Measurements from ENCODE around the gene KCNH5.

KCNH5 gene

DNA sequence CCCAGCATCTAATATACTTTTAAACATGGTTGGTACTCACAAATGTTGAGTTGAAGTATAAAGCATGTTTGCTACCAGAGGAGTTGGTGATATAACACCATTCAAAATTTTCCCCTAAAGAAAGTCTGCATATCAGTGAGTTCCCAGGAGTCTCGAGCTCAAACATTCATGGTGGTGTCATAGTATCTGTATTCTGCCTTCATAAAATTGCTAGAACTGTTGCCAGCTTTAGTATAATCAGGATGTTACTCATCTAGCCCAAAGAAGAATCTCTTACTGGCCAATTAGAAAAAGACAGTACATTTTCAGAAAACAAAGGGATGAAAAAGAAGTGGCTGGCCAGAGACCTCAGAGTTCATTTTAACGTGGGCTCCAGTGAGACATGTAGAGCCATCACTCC is 374.7 kb downstream of the KCNH5 start:
- DNase-seq (ENCODE audit: low read depth, low spot score): peak; percentile 14
- H3K4me3 ChIP-seq (ENCODE audit: low read depth, low read length): no peak overlapping the region
- no peak for TF ChIP-seq CTCF (IDR thresholded peaks at IDR 0.05; ENCODE audit: low read depth, low read length)
- in situ Hi-C loops (cut with HindIII; ENCODE audit: low sequenced_read_pairs): no loop called here

DNA sequence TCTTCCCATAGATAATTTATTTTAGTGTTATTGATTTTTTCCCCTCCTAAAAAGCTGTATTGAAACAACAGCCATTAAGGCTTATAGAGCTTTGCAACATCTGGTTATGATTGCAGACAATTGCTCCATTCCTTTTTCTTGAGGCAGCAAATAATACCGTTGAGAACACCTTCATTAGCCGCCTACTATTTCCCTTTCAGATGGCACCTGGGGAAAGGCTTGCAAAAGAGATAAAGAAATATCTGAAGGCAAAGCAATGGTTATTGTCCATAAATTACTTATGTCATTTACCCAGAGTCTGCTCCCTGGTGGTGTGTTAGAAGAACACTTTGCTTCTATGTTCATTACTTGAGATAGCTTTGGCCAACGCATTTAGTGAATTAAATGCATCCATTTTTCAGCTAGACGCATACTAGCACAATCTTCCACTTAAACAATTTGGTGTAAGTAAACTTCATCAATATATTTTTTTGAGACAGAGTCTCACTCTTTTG is 377.8 kb downstream of the KCNH5 start:
- in situ Hi-C loops (cut with HindIII; ENCODE audit: low sequenced_read_pairs): no loop called here
- DNase-seq (ENCODE audit: low read depth, low spot score): no peak
- H3K4me3 ChIP-seq (ENCODE audit: low read depth, low read length): no peak overlapping the region
- no peak for TF ChIP-seq CTCF (IDR thresholded peaks at IDR 0.05; ENCODE audit: low read depth, low read length)

GRCh38 chr14:62665286-62665685 is 380.0 kb downstream of the KCNH5 start:
- TF ChIP-seq CTCF (IDR thresholded peaks at IDR 0.05; ENCODE audit: low read depth, low read length): no peak
- no peak overlapping the region for H3K4me3 ChIP-seq (ENCODE audit: low read depth, low read length)
- no peak for DNase-seq (ENCODE audit: low read depth, low spot score)
- in situ Hi-C loops (cut with HindIII; ENCODE audit: low sequenced_read_pairs): no loop called here

DNA sequence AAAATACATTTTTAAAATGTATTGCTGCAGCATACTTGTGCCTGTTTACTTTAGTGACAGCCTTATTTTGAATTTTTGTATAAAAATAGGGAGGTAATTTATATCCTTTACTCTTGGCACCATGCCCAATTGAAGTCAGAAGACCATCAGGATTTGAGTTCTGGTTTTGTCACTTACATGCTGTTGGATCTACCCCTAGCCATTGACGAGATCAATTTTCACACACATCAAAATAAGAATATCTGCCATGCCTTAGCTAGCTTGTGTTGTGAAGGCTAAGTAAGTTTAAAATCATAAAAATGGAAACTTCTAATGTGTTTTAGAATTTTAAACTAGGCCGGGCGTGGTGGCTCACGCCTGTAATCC is 381.8 kb downstream of the KCNH5 start:
- no peak overlapping the region for H3K4me3 ChIP-seq (ENCODE audit: low read depth, low read length)
- in situ Hi-C loops (cut with HindIII; ENCODE audit: low sequenced_read_pairs): no loop called here
- DNase-seq (ENCODE audit: low read depth, low spot score): no peak
- no peak for TF ChIP-seq CTCF (IDR thresholded peaks at IDR 0.05; ENCODE audit: low read depth, low read length)

DNA sequence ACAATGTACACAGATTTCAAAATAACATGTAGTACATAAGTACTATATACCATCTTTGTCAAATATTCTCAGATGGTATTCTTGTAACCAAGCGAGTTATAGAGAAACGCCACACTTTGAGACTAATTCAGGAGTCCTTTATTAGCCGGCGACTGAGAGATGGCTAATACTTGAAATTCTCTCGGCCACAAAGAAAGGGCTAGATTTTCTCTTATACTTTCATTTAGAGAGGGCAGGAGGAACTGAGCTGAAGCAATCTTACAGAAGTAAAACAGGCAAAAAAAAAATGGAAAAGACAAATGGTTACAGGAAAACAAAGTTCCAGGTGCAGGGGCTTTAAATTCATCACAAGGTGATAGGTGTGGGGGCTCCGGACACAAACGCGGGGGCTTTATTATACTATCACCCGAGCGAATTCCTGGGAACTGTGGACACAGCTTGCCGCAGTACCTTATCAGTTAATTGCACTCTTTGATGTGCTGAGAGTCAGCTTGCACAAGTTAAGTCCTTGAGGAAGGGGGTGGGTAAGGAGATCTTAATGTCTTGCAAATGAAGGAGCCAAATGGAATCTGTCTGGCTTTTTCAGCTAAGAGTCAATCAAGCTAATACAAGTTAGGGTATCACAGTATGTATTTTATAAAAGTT is 382.3 kb downstream of the KCNH5 start:
- no peak for TF ChIP-seq CTCF (IDR thresholded peaks at IDR 0.05; ENCODE audit: low read depth, low read length)

DNA sequence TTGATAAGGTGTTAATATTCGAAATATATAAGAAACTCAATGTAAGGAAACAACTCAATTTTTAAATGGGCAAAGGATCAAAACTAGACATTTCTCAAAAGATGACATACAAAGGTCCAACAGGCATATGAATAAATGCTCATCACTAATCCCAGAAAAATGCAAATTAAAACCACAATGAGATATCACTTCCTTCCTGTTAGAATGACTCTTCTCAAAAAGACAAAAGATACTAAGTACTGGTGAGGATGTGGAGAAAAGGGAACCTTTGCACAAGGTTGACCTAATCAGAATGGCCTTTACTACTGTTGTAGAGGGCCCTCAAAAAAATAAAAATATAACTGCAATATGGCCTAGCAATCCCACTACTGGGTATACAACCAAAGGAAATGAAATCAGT is 383.4 kb downstream of the KCNH5 start:
- DNase-seq (ENCODE audit: low read depth, low spot score): no peak
- in situ Hi-C loops (cut with HindIII; ENCODE audit: low sequenced_read_pairs): no loop called here
- H3K4me3 ChIP-seq (ENCODE audit: low read depth, low read length): no peak overlapping the region
- no peak for TF ChIP-seq CTCF (IDR thresholded peaks at IDR 0.05; ENCODE audit: low read depth, low read length)

More for the DNA sequence above, 382.3 kb downstream of the KCNH5 start:
- in situ Hi-C loops (cut with HindIII; ENCODE audit: low sequenced_read_pairs): no loop called here
- H3K4me3 ChIP-seq (ENCODE audit: low read depth, low read length): no peak overlapping the region
- no peak for DNase-seq (ENCODE audit: low read depth, low spot score)

Data from astrocyte of the spinal cord (primary cell).